ENCODE results near the gene HDGFL2. TPM values are rescaled to one million over a fixed set of nuclear protein-coding genes. Genes with fewer than 3 reads are reported as not detected.

Gene HDGFL2
- 37.8 TPM for total RNA-seq
- polyA plus RNA-seq (ENCODE audit: insufficient read depth, low read depth, low replicate concordance): 38.8 TPM
- long read RNA-seq, donor 1, transcript HDGFL2-208 (16 exons, 2,281 nt): major isoform, 5 of 15 reads
- long read RNA-seq, donor 1, partial matches to known transcripts: 6 of 15 reads
- long read RNA-seq, donor 1, other reads (novel, unspliced or antisense): 0 of 15 reads
- long read RNA-seq, donor 2, transcript HDGFL2-208 (16 exons, 2,281 nt): major isoform, 9 of 29 reads
- long read RNA-seq, donor 2, partial matches to known transcripts: 16 of 29 reads
- long read RNA-seq, donor 2, other reads (novel, unspliced or antisense): 0 of 29 reads
- long read RNA-seq, donor 3, transcript HDGFL2-208 (16 exons, 2,281 nt): major isoform, 8 of 12 reads
- long read RNA-seq, donor 3, partial matches to known transcripts: 0 of 12 reads
- long read RNA-seq, donor 3, other reads (novel, unspliced or antisense): 0 of 12 reads
- long read RNA-seq, donor 4, transcript HDGFL2-210 (16 exons, 2,255 nt): minor isoform, 5 of 14 reads
- long read RNA-seq, donor 4, transcript HDGFL2-208 (16 exons, 2,281 nt): major isoform, 9 of 14 reads
- long read RNA-seq, donor 4, partial matches to known transcripts: 0 of 14 reads
- long read RNA-seq, donor 4, other reads (novel, unspliced or antisense): 0 of 14 reads
- long read RNA-seq, donor 5, partial matches to known transcripts: 0 of 1 reads
- long read RNA-seq, donor 5, other reads (novel, unspliced or antisense): 0 of 1 reads
- long read RNA-seq, donor 6, transcript HDGFL2-208 (16 exons, 2,281 nt): major isoform, 10 of 12 reads
- long read RNA-seq, donor 6, partial matches to known transcripts: 0 of 12 reads
- long read RNA-seq, donor 6, other reads (novel, unspliced or antisense): 0 of 12 reads
- long read RNA-seq, donor 7, transcript HDGFL2-208 (16 exons, 2,281 nt): major isoform, 20 of 100 reads
- long read RNA-seq, donor 7, transcript HDGFL2-210 (16 exons, 2,255 nt): minor isoform, 9 of 100 reads
- long read RNA-seq, donor 7, partial matches to known transcripts: 65 of 100 reads
- long read RNA-seq, donor 7, other reads (novel, unspliced or antisense): 6 of 100 reads
- long read RNA-seq, donor 8, partial matches to known transcripts: 13 of 20 reads
- long read RNA-seq, donor 8, other reads (novel, unspliced or antisense): 0 of 20 reads
- long read RNA-seq, donor 9, partial matches to known transcripts: 8 of 14 reads
- long read RNA-seq, donor 9, other reads (novel, unspliced or antisense): 0 of 14 reads
- long read RNA-seq, donor 10, transcript HDGFL2-208 (16 exons, 2,281 nt): major isoform, 6 of 20 reads
- long read RNA-seq, donor 10, partial matches to known transcripts: 10 of 20 reads
- long read RNA-seq, donor 10, other reads (novel, unspliced or antisense): 0 of 20 reads

- peak within 1 kb of the TSS; percentile 81 to 84 for H3K27ac ChIP-seq (ENCODE audit: low read depth in 2 of 2, low read length in 2 of 2)
- peak in 1 of 5 donors; percentile 24 for DNase-seq
- H3K4me3 ChIP-seq (ENCODE audit: low read length in 3 of 3): peak within 1 kb of the TSS; percentile 72 to 92 (median 92)
- H3K9ac ChIP-seq (ENCODE audit: low read length in 3 of 3): peak within 1 kb of the TSS; percentile 60 to 79 (median 65)
- intact Hi-C loops (cut with DNase I): no loop called here
- H3K9me3 ChIP-seq (ENCODE audit: control insufficient read depth in 2 of 3, insufficient read depth in 1 of 3, low read length in 3 of 3): no peaks in the 10 kb centered on the region
- peaks cover 0 to 5% (median 0%) of the 10 kb centered on the region in 3 donors for H3K36me3 ChIP-seq (ENCODE audit: control insufficient read depth in 2 of 3, insufficient read depth in 3 of 3, low read length in 3 of 3)
- no peaks in the 10 kb centered on the region for H3K27me3 ChIP-seq (ENCODE audit: control insufficient read depth, insufficient read depth, low read length)
- no peak for FAIRE-seq
- H3K4me1 ChIP-seq (ENCODE audit: control insufficient read depth in 2 of 3, insufficient read depth in 2 of 3, low read depth in 1 of 3, low read length in 3 of 3): peaks cover 0 to 10% (median 0%) of the 10 kb centered on the region in 3 donors
- TF ChIP-seq CTCF (IDR thresholded peaks at IDR 0.05; ENCODE audit: borderline replicate concordance, extremely low read depth, insufficient read depth): no peak
Observed at GRCh38 chr19:4472174-4472974, at the start of gene HDGFL2. HDGFL2 (plus strand) TSS chr19:4472297; CDS start chr19:4472351, 54 bp downstream.

GRCh38 chr19:4423416-4424126 lies 48.5 kb upstream of the HDGFL2 start:
- H3K4me1 ChIP-seq (ENCODE audit: control insufficient read depth in 2 of 3, insufficient read depth in 2 of 3, low read depth in 1 of 3, low read length in 3 of 3): no peaks in the 10 kb centered on the region
- no peaks in the 10 kb centered on the region for H3K9me3 ChIP-seq (ENCODE audit: control insufficient read depth in 2 of 3, insufficient read depth in 1 of 3, low read length in 3 of 3)
- H3K27me3 ChIP-seq (ENCODE audit: control insufficient read depth, insufficient read depth, low read length): no peaks in the 10 kb centered on the region
- H3K4me3 ChIP-seq (ENCODE audit: low read length in 3 of 3): no peak overlapping the region
- H3K36me3 ChIP-seq (ENCODE audit: control insufficient read depth in 2 of 3, insufficient read depth in 3 of 3, low read length in 3 of 3): peaks cover 0 to 2% (median 0%) of the 10 kb centered on the region in 3 donors
- H3K27ac ChIP-seq (ENCODE audit: low read depth in 2 of 2, low read length in 2 of 2): no peak overlapping the region
- no peak for FAIRE-seq
- TF ChIP-seq CTCF (IDR thresholded peaks at IDR 0.05; ENCODE audit: borderline replicate concordance, extremely low read depth, insufficient read depth): no peak
- DNase-seq: no peak
- intact Hi-C loops (cut with DNase I): no loop called here
- no peak overlapping the region for H3K9ac ChIP-seq (ENCODE audit: low read length in 3 of 3)
